DMS53 treated with DMSO at 0.1 percent for 48 hours (cell line): Measurements from ENCODE around the gene PYGL.
"Not testable (repeated sequence)": the region's sequence is repeated elsewhere in the genome, so short reads cannot be mapped to it uniquely, and the experiment has no call there.

Experiments used
- DNase-seq: peaks from one replicate; lab custom pipeline; 2025; ENCODE audit not compliant: unreplicated experiment; lab: John Stamatoyannopoulos, UW

PYGL gene

GRCh38 chr14:50955373-50956043 lies 11.2 kb upstream of the PYGL start:
- peak; percentile 51 for DNase-seq

DNA sequence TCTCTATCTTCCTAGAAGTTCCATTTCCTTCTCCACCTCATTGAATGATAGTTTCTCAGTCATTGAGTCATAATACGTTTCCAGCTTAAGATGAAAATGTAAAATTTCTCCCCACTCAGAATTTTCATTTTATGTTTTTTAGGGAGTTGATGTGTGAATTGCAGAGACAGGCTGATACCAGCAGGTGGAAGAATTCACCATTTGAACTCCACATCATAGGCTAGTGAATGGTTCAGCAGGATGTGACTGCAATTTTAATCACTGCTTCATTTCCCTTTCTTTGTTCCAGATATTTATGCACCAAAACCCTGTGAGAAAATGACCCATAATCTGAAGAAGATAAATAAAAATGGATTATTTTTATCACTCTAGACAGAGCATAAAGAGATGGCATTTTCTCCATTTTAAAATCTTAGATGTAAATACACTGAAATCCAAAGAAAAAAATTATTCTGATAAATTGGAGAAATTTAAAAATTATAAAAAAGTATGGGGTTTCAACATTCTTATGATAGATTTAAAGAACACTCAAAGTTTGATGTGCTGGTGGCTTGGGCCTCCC lies 10.6 kb upstream of the PYGL start:
- DNase-seq: no peak

DNA sequence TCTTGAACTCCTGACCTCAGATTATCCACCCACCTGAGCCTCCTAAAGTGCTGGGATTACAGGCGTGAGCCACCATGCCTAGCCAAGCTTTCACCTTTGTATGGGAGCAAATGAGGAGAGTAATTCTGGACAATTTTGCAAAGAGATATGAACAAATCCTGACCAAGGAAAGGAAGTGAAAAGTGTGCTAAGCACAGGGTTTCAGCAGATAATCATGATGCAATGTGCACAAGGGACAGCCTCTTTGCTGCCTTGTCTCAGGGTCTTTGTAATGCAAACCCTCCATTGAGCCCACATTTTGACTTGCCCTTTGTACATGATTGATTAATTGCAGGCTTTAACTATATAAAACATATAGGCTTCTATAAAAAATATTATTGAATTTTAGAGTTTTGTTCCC lies 9.2 kb upstream of the PYGL start:
- DNase-seq: no peak

DNA sequence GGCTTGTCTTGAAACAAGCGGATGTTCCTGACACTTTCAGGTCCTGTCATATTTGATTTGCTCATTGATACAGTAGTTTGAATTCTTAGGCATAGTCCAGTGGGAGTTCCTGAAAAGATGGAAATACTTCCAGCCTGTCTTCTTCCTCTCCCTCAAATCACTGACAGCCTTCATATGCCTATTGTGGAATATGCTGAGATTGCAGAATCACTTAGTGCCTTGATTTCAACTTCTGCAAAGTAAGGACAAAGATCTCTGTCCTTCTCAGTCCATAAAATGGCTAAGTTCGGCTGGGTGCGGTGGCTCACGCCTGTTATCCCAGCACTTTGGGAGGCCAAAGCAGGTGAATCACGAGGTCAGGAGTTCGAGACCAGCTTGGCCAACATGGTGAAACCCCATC lies 6.7 kb upstream of the PYGL start:
- DNase-seq: no peak

DNA sequence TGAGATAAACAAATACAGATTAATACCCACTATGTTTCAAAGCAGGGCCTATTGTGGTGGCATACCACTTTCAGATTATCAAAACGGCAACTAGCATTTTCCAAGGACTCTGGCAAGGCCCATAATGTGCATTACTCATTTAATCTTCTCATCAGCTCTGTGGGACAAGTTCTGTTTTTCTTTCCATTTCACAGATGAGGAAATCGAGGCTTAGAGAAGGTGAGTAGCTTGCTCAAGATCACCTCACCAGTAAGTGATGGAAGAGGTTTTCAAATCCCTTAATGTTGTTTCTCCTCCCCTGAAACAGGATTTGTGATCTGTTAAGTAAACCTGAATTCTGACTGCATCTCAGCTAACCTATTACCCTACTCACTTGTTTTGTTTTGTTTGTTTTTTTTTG lies 3.9 kb upstream of the PYGL start:
- DNase-seq: no peak

DNA sequence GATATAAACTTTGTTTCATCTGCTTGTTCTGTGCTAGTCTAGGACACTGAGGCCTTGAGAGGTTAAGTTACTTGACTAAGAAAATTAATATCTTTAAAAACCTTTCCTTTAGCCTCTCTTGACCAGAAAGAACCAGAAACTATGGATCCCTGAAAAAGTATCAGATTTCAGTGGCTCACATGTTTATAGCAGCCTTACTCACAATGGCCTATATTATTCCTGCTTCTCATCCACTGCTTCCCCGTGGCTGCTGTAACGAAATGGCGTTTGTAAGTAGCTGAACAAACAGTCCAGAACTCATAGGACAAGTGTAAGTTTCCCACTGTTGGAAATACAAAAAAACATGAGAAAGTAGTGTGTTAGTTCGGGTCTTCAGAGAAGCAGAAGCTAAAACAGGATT lies 3.2 kb upstream of the PYGL start:
- no peak for DNase-seq

DNA sequence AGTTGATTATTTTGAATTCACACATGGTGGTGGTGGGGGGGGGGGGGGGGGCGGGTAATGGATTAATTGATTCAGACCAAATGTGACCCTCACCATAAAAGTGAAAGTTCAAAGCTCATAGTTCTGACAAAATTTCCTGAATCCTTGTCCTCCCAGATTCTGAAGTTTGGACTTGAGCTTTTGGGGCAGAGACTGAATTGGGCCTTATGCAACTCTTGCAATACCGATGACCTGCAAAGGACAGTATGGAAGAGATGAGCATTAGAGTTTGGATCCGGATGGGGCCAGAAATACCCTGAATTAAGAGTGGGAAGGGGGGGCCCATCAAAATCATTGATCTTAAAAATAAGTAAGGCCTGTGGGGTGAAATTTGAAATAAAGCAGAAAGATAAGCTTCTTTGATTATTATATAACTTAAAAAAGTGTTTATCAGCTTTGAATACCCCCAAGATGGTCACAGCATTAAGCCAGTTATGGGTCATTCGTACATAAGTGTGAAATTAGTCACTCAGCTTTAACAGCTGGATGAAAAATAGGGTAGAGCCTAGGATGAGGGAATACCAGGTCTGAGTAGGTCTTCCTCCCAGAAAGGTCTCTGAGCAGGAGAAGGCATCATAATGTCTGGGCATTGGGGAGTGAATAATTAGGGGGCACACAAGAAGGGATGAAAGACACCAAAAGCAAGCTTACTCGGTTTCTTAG lies 2.1 kb upstream of the PYGL start:
- no peak for DNase-seq

DNA sequence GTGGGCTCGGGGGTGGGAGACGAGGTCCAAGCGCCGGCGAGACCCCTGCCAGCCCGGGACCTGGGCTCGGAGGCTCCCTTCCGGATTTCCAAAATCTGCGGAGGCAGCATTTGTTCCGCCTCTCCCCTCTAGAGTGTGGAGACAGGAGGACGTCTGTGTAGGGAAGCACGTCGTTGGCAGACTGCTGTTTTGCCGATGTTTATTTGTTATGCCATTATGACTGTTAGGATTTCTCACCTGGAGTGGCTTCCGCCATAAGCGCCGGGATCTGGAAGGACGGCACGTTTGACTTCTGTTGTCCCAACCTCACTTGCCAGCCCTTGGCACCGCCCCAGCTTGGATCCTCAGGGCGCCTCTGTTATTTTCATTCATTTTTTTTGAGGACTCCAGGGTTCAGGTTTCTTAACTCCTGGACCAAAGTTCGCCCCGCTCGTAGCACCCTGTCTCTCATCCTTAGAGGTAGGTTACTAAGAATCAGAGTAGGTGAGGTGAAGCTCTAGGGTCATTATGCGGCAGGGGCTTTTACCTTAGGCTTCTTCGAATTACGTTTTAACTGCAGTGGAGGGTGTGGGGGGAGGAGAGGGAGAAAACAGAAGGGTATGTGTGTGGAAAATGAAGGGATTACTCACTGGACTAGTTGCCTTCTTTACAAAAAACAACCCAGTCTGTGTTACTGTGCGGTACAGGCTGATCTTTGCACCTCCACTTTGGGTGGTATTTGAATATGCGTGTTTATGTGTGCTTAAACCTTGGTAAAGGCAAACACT lies 547 bp upstream of the PYGL start:
- DNase-seq: peak; percentile 26

- DNase-seq: no peak
Observed at GRCh38 chr14:50943261-50943942, 881 bp downstream of the PYGL start.

DNA sequence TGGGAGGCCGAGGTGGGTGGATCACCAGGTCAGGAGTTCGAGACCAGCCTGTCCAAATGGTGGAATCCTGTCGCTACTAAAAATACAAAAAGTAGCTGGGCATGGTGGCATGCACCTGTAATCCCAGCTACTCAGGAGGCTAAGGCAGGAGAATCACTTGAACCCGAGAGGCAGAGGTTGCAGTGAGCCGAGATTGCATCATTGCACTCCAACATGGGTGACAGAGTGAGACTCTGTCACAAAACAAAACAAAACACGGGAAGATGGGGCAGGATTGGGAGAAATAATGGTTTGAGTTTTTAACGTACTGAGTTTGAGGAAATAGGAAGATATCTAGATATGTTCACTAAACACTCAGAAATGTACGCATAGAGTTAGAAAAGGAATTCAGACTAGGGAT lies 2.6 kb downstream of the PYGL start:
- not testable (repeated sequence) for DNase-seq

DNA sequence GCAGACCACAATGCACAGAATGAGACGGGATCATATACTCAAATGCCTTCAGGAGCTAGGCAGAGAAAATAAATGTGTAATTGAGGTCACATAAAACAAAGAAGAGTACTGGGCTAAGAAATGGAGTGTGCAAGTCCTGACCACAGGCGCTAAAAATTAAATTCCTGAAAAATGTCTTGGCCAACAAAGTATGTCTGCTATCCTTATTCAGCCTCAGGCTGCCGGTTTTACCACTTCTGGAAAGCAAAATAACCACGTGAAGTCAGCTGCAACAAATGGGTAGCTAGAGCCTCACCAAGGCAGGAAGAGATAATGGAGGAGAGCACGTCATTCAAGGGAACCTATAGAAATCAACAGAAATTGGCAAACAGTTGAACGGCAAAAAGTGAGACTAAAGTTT lies 3.1 kb downstream of the PYGL start:
- no peak for DNase-seq

GRCh38 chr14:50937800-50938199 lies 6.5 kb downstream of the PYGL start:
- no peak for DNase-seq

GRCh38 chr14:50937325-50937724 lies 7.0 kb downstream of the PYGL start:
- DNase-seq: no peak

DNA sequence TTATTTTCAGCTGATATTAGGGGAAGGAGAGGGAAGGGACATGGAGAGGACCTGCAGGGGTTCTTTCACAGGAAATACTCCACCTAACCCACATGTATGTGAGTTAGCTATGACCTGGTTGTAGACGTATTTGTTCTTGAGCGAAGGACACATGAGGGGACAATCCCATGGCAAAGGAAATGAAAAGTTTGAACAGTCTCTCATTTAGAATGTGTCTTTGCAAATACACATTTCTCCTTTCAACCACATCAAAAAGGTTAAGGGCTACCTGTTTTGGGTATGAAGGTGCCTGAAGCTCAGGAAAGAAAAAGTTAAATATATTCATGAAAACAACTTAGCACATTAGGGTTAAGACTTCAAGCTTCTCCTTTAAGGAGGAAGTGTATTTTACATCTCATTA lies 7.4 kb downstream of the PYGL start:
- no peak for DNase-seq

DNA sequence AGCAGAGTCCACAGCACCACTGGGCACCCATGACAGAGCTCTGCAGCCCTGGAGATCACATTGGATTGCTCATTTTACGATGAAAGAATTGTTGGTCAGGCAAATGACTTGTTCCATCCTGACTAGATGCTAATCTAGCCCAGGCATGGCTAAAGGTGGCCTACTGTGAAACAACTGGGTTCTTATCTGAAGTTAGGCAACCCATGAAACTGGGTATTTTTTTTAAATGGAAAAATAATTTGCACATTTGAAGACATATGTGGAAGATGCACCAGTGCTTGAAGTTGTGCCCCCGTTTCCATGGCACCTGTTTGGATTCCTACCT lies 8.3 kb downstream of the PYGL start:
- DNase-seq: no peak

DNA sequence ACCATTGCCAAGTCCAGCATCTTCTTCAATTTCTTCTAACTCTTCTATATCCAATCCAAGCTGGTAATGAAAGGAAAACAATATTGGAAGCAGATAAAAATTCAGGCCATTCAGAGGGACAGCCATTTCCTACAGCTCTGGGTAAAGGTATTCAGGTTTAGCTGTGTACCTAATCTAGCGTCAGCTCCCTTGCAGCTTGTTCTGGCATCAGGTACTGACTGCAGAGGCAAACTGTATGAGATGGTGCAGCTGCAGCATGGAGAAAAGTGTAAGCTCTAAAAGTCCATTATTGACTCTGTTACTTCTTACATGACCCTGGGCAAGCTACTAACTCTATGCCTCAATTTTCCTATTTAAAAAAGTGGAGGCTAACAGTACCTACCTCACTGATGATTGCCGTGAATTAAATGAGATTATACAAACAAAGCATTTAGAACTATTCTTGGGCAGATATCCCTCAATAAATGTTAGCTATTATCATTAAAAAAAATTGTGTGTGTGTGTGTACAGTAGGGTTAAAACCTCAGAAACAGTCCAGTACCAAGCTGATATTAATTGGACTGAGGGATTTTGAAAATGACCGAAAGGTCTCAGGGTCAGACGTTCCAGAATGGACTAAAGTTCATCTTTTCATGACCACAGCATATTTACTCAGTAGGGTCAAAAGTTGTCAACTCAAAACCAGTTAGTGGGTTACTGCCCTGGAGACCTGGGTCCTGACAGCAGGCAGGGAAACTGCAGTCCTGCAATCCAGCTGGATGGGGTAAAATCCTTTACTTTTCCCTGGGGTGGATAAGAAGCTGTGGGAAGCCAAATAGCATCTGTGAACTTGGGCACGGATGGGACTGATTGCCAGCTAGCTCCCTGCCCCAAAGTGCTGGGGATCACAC lies 8.9 kb downstream of the PYGL start:
- DNase-seq: no peak

- DNase-seq: no peak
Observed at GRCh38 chr14:50932592-50933495, 11.4 kb downstream of the PYGL start.

DNA sequence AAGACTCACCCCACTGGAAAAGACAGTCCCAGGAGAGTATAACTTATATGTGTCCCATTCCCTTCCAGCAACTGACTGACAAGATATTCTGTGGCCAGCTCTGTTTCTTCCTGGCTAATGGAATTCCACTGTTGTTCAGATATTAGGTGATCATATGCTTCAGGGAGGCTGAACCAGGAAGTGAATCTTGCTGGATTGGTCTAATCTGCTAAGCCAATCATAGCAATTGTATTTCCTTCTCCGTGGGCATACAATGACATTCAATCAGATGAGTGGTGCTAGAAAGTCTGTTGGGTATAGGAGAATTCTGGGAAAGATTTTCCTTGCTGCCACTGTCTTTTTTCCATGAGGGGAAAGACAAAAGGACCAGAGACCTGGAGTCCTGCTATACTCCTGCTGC lies 12.1 kb downstream of the PYGL start:
- no peak for DNase-seq

- DNase-seq: no peak
Observed at GRCh38 chr14:50931559-50931958, 12.7 kb downstream of the PYGL start.
